Globus pallidus (tissue), 1 donor: ENCODE results near the gene LGR6.
"Not testable (repeated sequence)": the region's sequence is repeated elsewhere in the genome, so short reads cannot be mapped to it uniquely, and the experiment has no call there.

ENCODE experiments used
- DNase-seq: peaks from one replicate; pipeline ENCODE4 v3.0.0-alpha.2; 2015; ENCODE audit warnings: low spot score

Gene LGR6

DNA sequence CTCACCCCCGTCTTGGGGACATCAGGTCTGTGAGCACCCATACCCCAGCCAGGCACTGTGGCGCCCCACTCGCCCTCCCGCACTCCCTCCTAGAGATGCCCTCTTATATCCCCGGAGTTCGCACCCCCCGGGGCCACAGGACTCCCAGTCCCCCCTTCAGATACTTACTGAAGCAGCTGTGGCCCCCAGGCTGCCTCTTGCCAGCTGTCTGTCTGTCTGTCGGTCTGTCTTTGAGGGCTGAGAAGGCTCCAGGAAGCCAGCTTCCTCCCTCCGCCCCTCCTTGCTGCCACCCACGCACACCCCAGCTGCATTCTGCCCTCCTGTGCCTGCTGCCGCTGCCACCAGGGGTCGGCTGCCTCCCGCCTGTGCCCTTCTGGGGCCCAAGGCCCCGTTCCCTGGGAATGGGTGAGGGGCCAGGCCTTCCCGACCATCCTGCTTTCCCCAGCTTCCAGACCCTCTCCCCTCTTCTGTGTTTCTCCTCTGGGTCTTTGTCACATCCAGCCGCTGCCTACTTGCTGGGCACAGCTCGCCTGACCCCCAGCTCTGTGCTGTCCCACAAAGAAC is 33.1 kb upstream of the LGR6 start, which contains the start of gene PTPN7:
PTPN7 (minus strand) TSS at position 226 of the 564 bp plus-strand sequence. CDS start 1,200 bp downstream, outside the sequence.
- no peak for DNase-seq

DNA sequence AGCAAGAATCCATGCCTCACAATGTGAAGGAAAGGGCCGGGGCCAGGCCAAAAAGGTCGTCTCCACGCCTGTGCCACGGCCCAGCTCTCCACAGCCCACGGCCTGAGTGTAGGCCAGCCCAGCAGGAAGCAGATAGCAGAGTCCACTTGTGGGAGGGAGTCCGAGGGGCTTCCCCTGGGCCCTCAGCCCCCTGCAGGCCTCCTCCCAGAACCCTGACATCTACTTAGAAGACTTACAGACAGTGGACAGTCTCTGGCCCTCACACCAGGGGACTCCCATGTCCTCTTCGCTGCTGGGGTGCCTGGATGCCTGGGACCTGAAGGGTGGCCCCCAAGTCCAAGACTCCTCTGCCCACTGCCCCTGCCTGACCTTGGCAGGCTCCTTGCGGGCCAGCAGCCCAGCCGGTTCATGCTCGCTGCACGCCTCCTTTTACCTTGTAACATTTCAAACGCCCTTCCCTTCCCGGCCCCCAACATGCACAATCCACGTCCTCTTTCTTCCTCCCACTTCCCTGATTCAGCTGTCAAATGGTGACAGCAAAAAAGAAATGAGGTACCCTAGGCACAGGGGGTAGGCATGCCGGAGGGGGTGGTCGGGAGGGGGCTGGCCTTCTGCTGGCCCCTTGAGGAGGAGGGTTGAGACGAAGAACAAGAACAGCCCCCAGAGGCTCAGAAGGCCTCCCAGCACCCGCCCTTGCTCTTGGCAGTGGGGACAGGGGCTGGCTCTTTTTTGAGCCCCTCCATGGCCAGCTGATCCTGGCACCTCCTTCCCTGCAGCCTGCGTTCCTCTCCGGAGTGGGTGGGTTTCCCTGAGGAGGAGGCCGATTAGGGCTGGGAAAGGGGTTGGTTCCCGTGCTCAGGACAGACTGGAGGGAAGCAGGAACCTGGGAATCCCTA is 32.2 kb upstream of the LGR6 start:
- no peak for DNase-seq

DNA sequence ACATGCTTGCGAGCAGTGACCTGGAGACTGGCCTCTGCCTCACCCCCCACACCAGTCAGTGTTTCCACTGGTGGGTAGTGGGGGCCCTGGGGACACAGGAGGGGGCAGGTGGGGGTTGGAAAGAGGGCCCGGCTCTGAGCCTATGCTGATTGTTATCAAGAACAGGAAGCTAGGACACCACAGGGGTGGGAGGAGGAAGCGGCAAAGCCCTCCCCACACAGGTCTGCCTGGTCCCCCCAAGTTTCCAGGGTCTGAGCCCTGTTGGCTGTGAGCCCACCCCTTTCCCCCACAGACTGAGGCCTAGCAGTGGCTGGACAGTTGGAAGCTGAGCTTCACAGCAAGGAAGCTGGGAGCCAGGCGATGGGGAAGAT is 31.6 kb upstream of the LGR6 start:
- DNase-seq, result no peak

DNA sequence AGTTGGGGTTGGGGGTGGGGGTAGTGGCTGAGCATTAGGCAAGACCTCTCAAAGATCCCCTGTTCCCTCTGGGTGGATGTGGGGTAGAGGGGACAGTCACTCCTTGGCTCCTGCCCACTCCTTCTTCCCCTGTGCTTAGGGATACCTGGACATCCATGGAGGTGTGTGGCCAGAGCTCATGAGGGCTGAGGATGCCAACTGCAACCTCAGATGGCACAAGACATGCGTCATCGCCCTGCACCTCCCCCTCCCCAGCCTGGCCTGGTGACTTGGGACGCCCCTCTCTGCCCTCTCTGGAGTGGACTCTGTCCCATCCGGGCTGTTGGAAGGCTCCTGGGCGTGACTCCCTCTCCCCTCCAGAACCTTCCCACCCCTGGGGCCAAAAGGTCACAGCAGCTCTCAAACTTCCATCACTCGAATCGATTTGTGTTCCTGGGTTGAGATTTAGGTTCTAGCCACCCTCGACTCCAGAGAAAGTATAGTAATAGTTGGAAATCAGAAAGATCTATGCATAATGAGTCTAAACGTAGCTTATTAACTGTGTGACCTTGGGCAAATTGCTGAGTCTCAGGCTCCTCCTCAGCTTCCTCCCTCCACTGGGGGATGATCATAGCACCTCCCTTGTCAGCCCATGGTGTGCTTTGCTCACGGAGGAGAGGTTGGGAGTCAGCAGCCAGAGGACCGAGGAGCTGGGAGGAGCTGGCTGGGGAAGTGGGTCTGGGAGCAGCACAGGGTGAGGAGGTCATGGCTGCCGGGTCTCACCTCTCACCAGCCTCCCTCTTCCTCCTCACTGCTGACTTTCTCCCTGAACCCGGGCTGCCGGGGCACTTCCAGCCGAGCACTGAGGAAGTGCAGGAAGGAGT is 30.9 kb upstream of the LGR6 start:
- DNase-seq, result no peak

DNA sequence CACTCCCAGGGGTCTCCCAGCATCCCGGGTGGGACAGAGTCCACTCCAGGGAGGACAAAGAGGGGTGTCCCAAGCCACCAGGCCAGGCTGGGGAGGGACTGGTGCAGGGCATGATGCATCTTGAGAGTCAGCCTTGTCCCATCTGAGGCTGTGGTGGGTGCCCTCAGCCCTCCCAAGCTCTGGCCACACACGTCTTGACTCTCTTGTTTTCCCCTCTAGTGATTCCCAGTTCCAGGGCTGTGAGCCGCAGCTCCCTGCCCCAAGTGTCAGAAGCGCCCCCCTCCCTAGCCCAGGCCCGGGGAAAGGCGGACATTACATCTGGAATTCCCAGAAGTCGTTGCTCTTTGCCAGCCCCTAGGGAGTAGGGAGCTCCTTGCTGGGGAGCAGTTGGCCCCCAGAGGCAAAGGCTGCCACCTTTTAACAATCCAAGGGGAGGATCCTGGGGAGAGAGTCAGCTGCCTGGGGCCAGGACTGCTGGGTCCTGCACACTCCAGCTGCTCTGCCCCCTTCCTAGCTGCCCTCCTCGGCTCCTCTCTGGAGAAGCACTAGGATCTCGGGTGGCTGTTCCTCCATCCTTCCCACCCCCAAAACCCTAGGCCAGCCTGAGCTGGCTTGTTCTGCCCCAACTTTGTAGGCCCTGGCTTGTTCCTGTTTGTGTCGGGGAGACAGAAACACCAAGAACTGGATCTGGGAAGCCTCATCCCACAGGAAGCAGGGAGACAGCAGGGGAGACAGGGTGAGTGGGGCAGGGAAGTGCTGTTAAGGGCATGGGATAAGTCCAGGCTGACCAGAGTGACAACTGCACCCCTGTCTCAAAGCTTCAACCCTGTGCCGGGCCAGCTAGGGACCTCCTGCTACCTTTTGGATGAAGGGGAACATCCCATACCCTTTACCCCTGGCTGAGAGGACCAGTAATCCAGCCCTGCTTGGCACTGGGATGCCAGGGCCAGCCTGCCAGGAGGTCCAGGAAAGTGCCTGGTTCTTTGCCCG is 30.0 kb upstream of the LGR6 start:
- DNase-seq, result no peak

DNA sequence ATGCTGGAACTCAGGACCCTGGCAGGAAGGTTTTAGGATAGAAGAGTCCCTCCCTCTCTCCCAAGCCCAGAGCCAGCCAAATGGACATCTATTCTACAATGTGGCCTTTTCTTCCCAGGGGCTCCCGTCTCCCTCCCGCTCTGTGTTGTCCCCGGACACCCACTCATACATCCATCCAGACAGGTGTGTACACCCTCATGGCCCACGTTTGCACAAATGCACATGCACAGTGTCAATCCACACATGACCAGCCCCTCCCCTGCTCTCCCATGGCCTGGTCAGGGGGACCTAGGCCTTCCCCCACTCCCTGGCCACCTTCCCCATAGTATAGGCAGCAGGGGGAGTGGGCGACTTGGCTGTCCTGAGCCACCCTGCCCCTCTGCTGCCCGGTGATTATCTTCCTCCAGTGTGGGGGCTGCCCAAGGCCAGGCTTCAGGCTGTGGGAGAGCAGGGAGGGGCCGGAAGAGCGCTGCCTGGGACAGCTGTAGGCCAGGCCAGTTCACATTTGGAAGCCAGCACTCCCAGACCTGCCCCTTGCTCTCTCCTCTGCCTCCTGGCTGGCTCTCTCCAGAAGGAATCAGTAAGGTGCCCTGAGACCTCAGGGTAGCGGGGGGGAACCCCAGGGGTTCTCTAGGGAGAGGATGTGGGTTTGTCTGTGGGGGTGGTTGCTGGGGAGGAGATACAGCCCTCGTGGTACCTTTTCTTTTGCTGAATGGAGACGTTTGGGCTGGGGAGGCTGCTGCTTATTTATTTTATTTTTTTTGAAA is 29.1 kb upstream of the LGR6 start:
- DNase-seq, result no peak

DNA sequence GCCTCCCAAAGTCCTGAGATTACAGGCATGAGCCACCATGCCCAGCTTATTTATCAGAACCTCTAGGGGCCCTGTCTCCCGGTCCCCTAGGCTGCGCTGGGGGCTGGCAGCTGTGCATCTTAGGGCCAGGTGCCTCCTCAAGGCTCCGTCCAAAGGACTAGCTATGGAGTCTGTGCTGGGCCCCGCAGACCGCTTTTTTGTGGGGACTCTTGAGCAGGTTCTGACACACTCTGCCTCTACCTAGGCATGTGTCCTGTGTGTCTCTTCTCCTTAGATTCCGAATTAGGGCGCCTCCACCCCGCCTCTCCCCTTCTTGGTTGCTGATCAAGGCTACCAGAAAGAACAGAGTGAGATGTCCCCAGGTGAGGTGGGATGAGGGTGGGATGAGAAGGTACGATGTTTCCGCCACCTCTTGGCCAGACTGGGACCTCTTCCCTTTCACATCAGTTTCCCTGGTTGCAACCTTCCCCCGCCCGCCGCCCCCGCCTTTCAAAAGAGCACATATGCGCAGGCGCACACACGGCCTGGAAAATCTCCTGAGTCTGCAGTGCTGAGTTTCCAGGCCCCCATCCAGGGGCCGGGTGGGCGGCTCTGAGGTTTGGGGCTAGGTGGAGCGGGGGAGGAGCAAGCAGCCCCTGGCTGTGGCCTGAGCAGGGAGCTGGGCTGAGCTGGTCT is 28.2 kb upstream of the LGR6 start:
- DNase-seq, result no peak

DNA sequence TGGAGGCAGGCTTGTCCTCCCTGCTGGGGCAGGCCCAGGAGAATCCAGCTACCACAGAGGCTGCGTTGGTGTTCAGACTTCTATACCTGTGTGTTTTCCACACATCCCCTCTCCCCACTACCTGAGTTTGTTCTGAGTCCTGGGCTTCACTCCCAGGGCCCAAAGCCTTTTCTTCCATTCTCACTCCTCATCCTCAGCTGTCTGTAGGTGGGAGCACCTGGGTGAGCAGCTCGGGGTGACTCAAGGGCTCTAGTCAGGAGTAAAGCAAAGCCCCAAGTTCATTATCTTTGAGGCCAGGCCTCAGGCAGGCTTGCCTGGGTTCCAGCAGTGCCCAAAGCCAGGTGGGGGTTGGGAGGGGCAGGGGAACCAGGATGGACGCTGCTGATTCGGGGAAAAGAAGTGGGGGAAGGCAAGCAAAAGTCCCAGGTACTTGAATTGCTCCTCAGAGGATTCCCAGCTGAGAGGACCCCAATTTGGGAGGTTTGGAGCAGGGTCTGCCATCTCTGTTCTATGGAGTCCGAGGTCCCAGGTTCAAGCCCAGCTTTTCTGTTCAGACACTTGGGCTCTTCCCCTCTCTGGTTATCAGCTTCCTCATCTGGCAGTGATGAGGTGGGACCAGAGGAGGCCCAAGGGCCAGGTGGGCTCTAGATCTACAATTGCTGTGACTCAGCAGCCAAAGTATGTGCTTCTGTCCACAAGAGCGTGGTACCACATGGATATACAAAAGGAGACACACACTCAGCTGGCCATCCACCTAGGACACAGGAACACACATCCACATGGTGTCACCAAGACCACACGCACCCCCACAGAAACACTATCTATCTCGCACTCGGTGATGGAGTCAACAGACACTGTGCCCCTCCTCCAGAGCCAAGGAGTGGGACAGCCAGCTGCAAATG is 27.4 kb upstream of the LGR6 start:
- DNase-seq, result no peak

DNA sequence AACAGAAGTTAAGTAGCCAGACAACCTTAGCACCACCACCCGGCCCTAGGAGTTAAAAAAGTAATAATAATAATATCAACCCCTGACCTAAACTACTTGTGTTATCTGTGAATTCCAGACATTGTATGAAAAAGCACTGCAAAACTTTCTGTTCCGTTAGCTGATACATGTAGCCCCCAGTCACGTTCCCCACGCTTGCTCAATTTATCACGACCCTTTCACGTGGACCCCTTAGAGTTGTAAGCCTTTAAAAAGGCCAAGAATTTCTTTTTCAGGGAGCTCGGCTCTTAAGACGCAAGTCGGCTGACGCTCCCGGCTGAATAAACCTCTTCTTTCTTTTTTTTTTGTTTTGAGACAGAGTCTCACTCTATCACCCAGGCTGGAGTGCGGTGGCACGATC is 26.5 kb upstream of the LGR6 start:
- not testable (repeated sequence) for DNase-seq

DNA sequence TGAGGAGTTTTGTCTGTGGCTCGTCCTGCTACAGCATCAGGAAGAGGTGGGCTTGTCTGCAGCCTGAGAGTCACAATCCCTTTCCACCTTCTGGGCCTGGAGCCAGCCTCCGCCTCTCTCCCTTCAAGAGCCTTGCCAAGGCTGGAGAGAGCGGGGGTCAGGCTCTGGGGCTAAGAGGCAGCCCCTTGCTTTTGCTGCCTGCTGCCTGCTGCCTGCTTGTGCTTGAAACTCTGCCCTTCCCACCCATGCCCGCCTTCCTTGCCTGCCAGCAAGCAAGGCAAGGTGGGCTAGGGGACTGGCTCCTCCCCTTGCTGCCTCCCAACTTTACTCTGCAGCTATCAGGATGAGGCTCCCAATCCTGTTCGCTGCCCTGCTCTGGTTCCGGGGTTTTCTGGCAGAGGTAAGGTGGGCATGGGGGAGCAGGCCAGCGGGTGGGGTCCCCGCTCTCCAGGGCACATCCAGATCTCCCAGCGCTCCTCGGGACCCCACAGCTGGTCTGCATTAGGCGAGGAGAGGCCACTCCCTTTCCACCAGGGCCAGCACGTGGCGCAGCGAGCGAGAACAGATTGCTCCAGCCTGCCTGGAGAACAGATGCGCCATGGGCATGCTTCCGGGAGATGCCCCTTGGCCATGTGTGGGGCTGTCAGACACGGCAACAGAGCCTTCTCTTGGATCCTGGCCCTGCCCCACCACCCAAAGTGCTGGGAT is 25.7 kb upstream of the LGR6 start:
- no peak for DNase-seq

DNA sequence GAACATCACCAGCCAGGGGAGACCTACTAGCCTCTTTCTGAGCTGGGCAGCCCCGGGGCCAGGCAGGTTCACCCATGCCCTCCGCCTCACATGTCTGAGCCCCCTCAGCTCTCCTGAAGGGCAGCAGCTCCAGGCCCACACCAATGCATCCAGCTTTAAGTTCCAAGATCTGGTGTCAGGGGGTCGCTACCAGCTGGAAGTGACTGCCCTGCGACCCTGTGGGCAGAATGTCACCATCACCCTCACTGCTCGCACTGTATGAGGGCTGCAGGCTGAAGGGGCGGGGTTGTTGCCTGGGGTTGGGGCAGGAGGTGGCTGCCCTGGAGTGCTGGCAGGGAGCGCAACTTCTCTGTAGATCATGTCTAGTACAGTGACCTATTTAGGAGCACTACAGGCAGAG is 24.7 kb upstream of the LGR6 start:
- no peak for DNase-seq

DNA sequence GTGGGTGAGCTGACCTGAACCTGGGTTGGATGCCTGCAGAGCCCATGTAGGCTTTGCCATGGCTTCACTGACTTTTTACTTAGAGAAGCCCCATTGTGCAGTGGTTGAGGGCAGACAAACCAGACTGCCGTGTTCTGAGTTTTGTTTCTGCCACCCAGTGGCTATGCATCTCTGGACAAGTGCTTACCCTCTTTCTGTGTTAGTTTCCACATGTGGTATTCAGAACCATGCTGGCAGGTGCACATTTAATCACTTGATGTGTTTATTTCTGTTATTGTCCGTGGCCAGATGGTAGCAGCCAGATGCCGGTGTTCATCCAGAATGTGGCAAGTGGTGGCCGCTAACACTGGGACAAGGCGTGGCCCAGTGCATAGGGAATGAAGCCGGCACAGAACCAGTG is 22.9 kb upstream of the LGR6 start:
- DNase-seq, result no peak

DNA sequence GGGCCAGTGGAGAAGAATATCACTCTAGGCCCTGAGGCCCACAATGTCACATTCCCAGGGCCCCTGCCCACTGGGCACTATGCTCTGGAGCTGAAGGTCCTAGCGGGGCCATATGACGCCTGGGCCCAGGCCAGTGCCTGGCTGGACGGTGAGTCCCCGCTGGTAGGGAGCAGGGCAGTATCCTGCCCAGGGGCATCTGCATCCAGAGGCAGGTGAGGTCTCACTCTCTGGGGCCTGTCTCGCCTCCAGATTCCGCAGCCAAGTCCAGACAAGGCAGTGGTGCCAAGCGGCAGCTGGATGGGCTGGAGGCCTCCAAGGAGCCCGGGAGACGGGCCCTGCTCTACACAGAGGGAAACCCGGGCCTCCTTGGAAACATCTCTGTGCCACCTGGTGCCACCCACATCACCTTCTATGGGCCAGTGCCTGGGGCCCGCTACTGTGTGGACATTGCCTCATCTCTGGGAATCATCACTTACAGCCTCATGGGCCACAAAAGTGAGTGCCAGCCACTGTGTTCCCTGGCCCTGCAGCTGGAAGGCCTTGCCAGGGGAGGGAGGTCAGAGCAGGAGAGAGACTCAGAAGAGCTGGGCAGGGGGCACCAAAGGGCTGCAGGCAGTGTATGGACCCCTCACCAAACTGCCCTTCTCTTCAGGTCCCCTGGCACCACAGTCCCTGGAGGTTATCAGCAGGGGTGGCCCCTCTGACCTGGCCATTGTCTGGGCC is 22.1 kb upstream of the LGR6 start:
- no peak for DNase-seq

DNA sequence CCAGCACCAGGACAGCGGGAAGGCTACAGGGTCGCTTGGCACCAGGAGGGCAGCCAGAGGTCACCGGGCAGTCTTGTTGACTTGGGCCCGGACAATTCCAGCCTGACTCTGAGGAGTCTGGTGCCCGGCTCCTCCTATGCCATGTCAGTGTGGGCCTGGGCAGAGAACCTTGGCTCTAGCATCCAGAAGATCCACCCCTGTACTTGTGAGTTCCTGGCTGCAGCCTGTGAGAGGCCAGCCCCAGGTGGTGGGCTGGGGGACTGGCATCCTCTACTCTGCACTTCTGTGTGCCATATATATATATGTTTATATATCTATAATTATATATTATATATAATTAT is 21.6 kb upstream of the LGR6 start:
- no peak for DNase-seq

DNA sequence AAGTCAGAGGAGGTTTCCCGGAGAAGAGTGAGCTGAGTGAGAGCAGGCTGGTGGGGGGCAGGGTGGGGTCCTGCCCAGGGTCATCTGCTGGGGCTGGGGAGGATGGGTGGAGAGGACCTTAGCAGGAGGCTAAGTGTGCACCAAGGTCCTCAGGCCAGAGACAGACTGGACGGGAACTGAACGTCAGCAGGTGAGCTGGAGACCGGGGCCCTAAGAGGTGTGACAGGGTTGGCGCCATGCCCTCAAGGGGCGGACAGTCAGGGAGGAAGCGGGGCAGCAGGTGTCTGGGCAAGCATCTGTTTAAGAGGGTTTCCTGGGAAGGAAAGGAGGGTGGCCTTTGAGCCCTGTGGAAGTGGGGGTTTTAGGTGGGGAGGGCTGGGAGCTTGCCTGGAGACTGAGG is 19.6 kb upstream of the LGR6 start:
- DNase-seq, result no peak

DNA sequence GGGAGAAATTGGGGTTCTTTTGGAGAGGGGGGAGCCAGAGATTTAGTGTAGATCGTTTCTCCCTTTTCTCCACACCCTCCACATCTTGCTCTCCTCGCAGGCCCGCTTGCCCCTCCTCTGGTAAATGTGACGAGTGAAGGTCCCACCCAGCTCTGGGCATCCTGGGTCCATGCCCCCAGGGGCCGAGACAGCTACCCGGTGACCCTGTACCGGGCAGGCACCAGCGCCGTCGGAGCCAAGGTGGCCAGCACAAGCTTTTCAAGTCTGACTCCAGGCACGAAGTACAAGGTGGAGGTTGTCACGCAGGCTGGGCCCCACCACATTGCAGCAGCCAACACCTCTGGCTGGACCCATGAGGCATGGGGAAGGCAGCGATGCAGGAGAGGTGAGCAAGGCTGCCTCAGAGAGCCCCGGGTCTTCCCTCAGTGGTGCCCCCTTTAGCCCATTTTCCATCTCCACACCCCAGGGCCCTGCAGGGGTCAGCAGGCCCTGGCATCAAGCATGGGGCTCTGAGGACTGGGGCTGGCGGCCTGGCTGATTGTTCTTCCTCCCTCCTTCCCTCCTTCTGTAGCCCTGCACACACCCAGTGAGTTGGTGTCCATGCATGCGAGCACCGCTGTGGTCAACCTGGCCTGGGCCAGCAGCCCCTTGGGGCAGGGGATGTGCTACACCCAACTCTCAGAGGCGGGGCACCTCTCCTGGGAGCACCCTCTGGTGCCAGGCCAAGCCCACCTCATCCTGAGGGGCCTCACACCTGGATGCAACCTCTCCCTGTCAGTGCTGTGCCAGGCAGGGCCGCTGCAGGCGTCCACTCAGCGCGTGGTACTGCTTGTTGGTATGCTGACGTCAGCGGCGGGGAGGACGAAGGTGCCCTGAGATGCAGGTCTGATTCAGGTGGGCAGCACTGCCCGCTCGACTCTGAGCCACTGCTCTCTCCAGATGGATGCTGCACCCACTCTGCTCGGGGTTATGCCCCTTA is 16.4 kb upstream of the LGR6 start:
- DNase-seq, result no peak
